Measurements from ENCODE around the gene CYP11A1.

The CYP11A1 gene

DNA sequence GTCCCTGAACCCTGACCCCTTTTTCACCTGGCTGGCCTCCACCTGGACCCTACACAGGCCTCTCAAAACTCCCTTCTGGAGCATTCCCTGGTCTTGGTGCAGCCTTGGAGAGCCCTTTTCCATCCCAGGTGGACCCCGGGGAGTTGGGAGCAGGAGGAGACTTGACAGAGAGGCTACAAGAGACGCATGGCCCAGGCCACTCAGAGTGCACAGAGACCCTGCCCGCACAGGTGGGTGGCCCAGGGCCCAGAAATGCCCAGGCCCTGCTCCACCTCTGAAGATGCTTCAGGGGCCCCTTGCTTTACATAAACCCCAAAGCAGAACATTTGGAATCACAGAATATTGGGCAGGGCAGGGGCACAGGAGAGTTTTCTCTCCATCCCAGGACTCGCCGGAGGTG is 34.4 kb downstream of the CYP11A1 start:
- CTCF ChIA-PET, result no interaction called here
- no peak overlapping the region for H3K27ac Mint-ChIP-seq

DNA sequence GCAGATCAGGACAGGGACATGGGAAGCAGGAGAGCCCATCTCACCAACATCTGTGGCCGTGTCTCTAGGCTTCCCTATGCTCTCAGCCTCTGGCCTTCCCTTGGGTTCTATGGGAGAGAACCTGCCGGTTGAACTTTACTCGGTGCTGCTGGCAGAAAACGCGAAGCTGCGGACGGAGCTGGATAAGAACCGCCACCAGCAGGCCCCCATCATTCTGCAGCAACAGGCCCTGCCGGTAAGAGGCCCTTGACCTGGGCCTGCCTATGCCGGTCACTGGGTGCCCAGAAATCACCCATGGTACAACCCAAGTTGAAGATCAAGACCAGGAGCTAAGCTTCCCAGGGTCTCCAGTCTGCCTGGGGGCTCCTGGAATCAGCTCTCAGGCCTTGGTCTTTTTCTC is 34.8 kb downstream of the CYP11A1 start:
- CTCF ChIA-PET, result no interaction called here
- Mint-ChIP-seq H3K27ac (no peak overlapping the region), H3K36me3 (no peaks in the 10 kb centered on the region), H3K4me1 (peaks cover 12% of the 10 kb centered on the region), H3K27me3 (peaks cover 29% of the 10 kb centered on the region), H3K4me3 (no peak overlapping the region), H3K9me3 (no peaks in the 10 kb centered on the region)
- DNase-seq, result no peak

More for the DNA sequence above, 34.4 kb downstream of the CYP11A1 start:
- H3K36me3 Mint-ChIP-seq, result no peaks in the 10 kb centered on the region
- H3K9me3 Mint-ChIP-seq, result no peaks in the 10 kb centered on the region
- H3K4me1 Mint-ChIP-seq, result peaks cover 10% of the 10 kb centered on the region
- no peak overlapping the region for H3K4me3 Mint-ChIP-seq
- peaks cover 29% of the 10 kb centered on the region for H3K27me3 Mint-ChIP-seq
- no peak for DNase-seq

DNA sequence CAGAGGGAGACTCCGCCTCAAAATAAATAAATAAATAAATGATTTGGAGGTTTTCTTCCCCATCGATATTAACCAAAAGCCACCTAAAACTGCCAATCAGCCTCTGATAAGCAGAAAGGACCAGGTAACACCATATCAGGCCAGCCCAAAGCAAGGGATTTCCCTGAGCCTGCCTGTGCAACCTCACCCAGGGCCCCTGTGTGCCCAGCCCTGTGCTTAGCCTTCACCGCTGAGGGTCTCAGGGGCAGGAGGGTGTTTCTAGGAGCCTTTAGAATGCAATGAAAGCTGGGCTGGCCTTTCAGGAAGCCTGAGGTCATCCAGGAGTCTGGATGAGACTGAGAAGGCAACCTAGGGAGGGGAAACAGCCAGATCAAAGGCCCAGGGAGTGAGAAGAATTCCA is 35.4 kb downstream of the CYP11A1 start:
- H3K4me1 Mint-ChIP-seq, result peaks cover 12% of the 10 kb centered on the region
- H3K4me3 Mint-ChIP-seq, result no peak overlapping the region
- H3K27me3 Mint-ChIP-seq, result peaks cover 29% of the 10 kb centered on the region
- CTCF ChIA-PET, result no interaction called here
- no peak for DNase-seq
- no peak overlapping the region for H3K27ac Mint-ChIP-seq
- H3K36me3 Mint-ChIP-seq, result no peaks in the 10 kb centered on the region
- H3K9me3 Mint-ChIP-seq, result no peaks in the 10 kb centered on the region

DNA sequence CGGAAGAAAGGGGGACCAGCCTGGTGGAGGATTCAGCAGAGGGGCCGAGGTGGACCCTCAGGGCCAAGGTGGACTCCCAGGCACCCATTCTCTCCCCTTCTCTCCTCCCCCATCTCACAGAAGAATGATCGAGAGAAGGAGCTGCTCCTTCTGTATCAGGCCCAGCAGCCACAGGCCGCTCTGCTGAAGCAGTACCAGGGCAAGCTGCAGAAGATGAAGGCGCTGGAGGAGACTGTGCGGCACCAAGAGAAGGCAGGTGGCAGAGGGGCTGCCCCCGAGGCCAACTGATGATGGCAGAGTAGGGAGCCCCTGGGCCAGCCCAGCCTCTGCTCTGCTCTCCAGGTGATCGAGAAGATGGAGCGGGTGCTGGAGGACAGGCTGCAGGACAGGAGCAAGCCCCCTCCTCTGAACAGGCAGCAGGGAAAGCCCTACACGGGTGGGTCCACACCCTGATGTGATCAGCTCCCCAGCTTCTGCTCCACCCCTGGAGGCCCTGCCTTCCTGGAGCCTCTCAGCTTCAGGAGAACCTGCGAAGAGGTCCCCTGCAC is 36.5 kb downstream of the CYP11A1 start:
- CTCF ChIA-PET, result interaction anchor here (0.6 to 2.1 kb wide), 2 partner anchors 10 to 24 kb away, joined by 3 to 11 read pairs; no protein-coding TSS in a partner anchor
- Mint-ChIP-seq H3K4me1 (peaks cover 12% of the 10 kb centered on the region), H3K27me3 (peaks cover 29% of the 10 kb centered on the region), H3K9me3 (no peaks in the 10 kb centered on the region), H3K4me3 (no peak overlapping the region), H3K36me3 (no peaks in the 10 kb centered on the region), H3K27ac (no peak overlapping the region)
- DNase-seq, result no peak

DNA sequence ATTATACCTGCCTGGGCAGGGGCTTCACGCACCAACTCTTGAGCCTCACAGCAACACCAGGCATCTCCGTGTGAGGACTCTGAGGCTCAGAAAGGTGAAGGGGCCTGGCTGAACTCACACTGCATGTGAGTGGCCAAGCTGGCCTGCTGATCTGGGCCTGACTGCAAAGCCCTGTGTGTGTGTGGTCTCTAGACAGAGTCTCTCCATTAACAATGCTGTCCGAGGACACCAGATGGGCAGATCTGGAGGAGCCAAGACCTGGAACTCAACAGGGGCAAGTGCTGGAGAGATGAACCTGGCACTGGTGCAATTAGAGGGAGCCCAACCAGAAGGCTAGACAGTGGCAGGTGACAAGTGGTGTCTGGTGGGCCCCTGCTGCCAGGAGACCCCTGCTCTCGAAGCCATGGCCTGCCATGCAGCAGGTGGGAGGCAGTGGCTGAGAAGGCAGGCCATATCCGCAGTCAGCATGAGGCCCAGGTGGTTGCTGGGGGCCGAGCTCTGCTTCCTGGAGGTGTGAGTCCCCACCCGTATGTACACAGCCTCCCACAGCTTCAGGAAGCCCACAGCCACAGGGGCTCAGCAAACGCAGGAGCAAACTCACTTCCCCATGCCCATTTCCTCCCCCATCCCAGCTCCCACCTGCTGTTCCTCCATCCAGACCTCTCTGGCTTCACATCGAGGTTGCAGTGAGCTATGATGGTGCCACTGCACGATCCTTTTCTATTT is 39.0 kb downstream of the CYP11A1 start:
- Mint-ChIP-seq H3K36me3 (no peaks in the 10 kb centered on the region), H3K4me1 (peaks cover 12% of the 10 kb centered on the region), H3K27ac (no peak overlapping the region), H3K9me3 (no peaks in the 10 kb centered on the region), H3K27me3 (peaks cover 29% of the 10 kb centered on the region), H3K4me3 (no peak overlapping the region)
- CTCF ChIA-PET, result interaction anchor here (0.6 kb wide), 1 partner anchor 162 kb away, joined by 3 read pairs; no protein-coding TSS in a partner anchor
- no peak for DNase-seq

DNA sequence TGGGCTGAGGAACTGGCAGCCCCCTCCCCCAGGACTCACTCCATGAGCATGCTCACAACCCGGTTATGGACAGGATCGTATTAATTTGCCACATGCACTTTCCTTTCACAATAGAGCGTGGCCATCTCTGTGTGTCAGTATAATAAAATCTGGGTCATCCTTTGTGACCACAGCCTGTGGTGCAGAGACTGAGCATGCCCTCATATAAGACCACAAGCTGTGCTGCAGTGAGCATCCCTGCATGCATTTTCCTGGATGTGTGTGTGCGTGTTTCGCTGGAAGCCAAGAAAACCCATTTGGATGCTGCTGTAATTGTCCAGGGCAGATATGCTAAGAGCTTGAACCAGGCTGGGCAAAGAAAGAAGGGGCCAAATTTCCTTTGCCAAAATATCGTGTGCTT is 39.7 kb downstream of the CYP11A1 start:
- Mint-ChIP-seq H3K4me3 (no peak overlapping the region), H3K27ac (no peak overlapping the region), H3K4me1 (peaks cover 12% of the 10 kb centered on the region), H3K36me3 (no peaks in the 10 kb centered on the region), H3K9me3 (no peaks in the 10 kb centered on the region), H3K27me3 (peaks cover 29% of the 10 kb centered on the region)
- no peak for DNase-seq
- CTCF ChIA-PET, result no interaction called here

DNA sequence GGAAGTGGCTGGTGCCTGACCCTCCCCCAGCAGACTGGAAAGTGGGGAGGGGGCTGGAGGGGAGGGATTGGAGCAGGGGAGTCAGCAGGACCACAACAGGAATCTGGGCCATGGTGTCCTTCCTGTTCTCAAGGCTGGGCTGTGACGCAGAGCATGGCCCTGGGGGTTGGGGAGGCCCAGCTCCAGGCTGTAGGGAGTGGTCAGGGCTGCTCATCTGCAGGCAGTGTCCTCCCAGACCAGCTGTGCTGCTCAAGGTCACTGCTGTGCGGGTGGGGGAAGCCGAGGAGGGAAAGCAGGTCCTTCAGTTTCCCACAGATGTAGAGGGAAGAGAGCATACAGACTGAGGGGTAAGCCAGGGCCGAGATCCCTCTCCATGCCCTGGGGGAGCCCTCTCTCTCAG is 40.7 kb downstream of the CYP11A1 start:
- Mint-ChIP-seq H3K4me3 (no peak overlapping the region), H3K36me3 (no peaks in the 10 kb centered on the region), H3K27me3 (peaks cover 23% of the 10 kb centered on the region), H3K27ac (no peak overlapping the region), H3K9me3 (no peaks in the 10 kb centered on the region), H3K4me1 (peaks cover 12% of the 10 kb centered on the region)
- CTCF ChIA-PET, result no interaction called here
- DNase-seq, result no peak

DNA sequence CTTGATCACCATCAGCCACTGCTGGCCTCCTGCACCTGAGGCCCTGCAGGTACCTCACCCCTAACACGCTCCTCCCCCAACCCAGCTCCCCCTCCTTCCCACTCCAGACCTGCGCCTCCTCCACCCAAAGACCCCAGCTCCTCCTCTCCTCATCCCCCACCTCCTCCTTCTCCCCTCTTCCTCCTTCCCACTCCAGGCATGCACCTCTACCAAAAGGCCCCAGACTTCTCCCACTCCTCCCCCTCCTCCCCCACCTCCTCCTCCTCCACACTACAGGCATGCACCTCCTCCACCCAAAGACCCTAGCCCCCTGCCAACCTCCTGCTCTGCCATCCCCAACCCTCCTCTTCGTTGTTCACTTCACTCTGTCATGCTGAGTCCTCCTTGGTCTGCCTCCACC is 42.7 kb downstream of the CYP11A1 start:
- CTCF ChIA-PET, result no interaction called here
- no peak overlapping the region for H3K27ac Mint-ChIP-seq

DNA sequence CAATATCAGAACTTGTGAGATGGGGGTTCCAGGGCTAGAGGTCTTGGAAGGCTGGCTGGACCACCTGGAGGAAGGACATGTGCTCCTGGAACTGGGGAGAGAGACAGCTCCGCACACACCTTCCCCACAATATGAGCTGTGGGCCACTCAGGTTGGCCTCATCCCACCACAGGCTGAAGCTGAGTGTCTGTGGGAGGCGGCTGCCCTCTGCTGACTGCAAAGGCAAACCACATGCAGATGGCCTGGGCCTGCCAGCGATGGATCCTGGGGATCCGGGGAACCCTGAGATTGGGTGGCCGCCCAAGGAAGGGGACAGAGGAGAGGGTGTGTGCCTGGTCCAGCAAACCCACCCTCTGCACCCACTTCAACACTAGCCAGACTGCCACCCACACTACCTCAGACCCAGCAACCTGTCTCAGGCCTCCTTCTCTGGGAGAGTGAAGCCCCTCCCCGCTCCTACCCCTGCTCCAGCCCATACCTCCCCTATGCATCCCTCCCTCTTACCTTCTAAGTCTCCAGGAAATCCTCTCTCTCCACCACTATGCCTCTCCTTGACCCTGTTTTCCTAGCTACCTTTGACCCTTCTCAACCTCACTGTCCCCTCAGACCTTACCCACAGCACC is 44.8 kb downstream of the CYP11A1 start:
- Mint-ChIP-seq H3K27ac (no peak overlapping the region), H3K27me3 (peaks cover 15% of the 10 kb centered on the region), H3K4me1 (peaks cover 18% of the 10 kb centered on the region), H3K36me3 (no peaks in the 10 kb centered on the region), H3K9me3 (no peaks in the 10 kb centered on the region), H3K4me3 (no peak overlapping the region)
- CTCF ChIA-PET, result interaction anchor here (0.7 to 5.1 kb wide), 18 partner anchors 11 to 350 kb away, joined by 3 to 37 read pairs (median 4); no protein-coding TSS in a partner anchor
- peak; percentile 75 for DNase-seq

More for the DNA sequence above, 42.7 kb downstream of the CYP11A1 start:
- H3K4me3 Mint-ChIP-seq, result no peak overlapping the region
- no peaks in the 10 kb centered on the region for H3K9me3 Mint-ChIP-seq
- no peaks in the 10 kb centered on the region for H3K36me3 Mint-ChIP-seq
- DNase-seq, result no peak
- H3K4me1 Mint-ChIP-seq, result peaks cover 21% of the 10 kb centered on the region
- peaks cover 19% of the 10 kb centered on the region for H3K27me3 Mint-ChIP-seq

DNA sequence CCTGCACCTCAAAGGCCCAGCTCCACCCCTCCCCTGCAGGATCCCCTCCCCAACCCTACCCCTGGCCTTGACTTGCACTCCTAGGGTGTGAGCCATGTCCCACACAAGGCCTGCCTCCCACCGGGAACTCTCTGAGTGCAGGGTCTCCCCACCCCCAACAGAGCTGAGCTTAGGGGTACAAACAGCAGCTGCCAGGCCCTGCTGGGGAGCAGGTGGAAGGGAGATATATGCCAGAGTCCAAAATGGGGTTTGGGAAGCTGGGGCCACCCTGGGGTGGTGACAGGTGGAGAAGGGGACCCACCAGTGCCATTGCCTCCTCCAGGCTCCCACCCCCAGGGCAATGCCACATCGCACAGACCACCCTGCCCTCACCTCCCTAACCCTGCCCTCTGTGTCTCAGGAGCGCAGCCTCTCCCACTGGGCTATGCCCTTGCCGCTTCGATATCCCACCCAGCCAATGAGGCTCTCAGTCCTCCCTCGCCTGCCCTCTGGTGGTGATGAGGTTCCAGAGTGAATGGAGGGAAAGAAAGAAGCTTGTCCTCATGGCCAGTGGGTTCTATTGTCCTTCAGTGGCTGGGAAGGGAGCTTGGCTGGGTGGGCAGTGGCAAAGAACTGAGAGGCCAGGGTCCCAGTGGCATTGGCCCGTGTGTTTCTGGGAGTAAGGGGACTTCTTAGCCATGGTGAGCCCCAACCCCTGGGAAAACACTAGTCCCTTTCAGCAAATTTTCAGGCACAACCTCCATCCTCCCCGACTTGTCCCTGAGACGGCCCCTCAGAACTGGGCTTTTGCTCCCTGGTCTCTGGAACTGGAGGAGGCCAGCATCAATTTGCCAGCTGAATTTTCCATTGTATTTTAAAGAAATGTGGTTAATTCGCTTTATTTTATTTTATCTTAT is 46.8 kb downstream of the CYP11A1 start:
- Mint-ChIP-seq H3K4me1 (peaks cover 36% of the 10 kb centered on the region), H3K27me3 (peaks cover 15% of the 10 kb centered on the region), H3K9me3 (no peaks in the 10 kb centered on the region), H3K36me3 (no peaks in the 10 kb centered on the region), H3K4me3 (no peak overlapping the region), H3K27ac (no peak overlapping the region)
- CTCF ChIA-PET, result interaction anchor here (0.7 to 5.1 kb wide), 12 partner anchors 9 to 370 kb away, joined by 3 to 37 read pairs (median 6); no protein-coding TSS in a partner anchor
- peak; percentile 58 for DNase-seq

DNA sequence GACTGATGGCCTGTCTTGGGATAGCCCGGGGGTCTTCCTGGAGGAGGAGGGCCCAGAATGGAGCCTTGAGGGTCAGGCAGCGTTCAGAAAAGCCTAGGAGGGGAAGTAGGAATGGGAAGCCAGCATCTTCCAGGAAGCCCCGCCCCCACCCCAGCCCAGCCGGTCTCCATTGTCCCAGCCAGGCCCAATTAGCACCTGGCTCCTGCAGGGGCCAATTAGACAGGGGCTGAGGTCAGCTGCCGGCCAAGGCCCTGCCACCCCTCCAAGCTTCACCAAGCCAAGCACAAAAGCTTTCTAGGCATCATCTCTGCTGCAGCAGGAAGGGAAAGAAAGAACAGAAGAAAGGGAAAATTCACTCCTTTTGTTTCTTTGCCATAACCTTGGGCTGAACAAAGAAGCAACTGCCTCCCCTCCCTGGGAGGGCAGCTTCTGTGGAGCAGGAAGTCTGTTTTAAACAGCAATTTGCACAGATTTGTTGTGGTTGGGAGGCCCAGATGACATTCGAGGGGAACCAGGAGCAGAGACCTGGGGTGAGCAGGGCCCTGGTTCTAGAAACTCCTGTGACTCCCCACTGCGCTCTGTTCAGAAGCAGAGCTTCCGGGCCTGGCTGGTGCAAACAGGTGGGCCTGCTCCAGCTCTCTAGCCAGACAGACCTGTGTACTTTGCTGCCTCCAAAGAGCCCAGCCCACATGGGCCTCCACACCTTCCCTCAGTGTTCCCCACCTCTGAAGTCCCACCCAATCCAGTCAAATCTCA is 47.7 kb downstream of the CYP11A1 start:
- H3K4me3 Mint-ChIP-seq, result no peak overlapping the region
- peak overlapping the region; percentile 72 for H3K27ac Mint-ChIP-seq
- peaks cover 44% of the 10 kb centered on the region for H3K4me1 Mint-ChIP-seq
- H3K27me3 Mint-ChIP-seq, result peaks cover 10% of the 10 kb centered on the region
- peak; percentile 27 for DNase-seq
- CTCF ChIA-PET, result interaction anchor here (1.3 to 5.1 kb wide), 9 partner anchors 11 to 369 kb away, joined by 3 to 37 read pairs (median 6); no protein-coding TSS in a partner anchor
- no peaks in the 10 kb centered on the region for H3K36me3 Mint-ChIP-seq
- no peaks in the 10 kb centered on the region for H3K9me3 Mint-ChIP-seq

DNA sequence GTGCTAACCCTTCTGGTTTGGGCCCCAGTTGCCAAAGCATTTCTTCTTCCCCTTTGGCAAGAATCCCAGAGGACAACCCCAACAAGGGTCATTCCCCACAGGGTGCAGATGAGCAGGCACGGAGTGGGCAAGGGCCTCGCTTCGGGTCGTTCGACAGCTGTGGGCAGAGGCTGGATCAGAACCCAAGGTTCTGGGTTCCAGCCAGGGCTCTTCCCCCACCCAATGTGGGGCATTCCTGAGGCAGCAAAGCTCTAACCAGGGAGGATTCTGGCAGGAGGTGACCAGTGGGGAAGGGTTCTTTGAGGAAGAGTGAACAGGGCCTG is 48.3 kb downstream of the CYP11A1 start:
- CTCF ChIA-PET, result interaction anchor here (2.8 to 5.1 kb wide), 4 partner anchors 11 to 346 kb away, joined by 6 to 37 read pairs (median 16); no protein-coding TSS in a partner anchor
- no peak overlapping the region for H3K27ac Mint-ChIP-seq
- no peaks in the 10 kb centered on the region for H3K9me3 Mint-ChIP-seq
- H3K4me3 Mint-ChIP-seq, result no peak overlapping the region
- no peak for DNase-seq
- no peaks in the 10 kb centered on the region for H3K36me3 Mint-ChIP-seq
- peaks cover 51% of the 10 kb centered on the region for H3K4me1 Mint-ChIP-seq
- H3K27me3 Mint-ChIP-seq, result peaks cover 10% of the 10 kb centered on the region

DNA sequence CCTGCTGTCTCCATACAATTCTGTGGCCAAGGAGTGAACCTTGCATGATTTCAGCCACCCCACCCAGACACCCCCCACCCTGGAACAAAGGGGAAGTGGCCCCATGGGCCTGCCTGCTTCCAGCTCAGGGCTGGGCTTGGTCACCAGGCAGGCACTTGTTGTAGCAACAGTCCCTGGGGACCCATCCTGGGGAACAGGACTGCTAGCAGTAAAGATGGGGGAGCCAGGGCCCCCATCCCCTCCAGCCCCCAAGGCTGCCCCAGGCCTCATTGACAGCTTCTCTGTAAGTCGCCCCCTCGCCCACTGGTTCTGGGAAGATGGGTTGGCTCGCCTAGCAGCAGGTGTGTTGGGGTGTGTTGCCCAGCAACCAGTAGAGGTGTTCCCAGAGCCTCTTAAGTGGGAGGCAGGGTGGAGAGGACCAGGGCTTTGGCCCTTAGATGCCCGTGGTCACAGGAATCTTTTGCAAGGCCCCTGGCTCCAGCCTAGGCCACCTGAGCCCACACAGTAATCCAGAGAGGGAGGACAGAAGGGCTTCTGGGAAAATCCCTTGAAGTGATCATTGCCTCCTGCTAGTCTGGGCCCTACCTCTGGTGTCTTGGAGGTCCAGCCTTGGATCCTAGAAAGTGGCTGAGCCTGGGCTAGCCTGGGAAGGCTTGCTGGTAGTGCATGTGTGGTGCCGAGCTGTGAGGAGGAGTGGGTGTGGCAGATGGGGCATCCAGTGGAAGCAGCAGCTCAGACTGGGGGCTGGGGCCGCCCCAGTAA is 48.9 kb downstream of the CYP11A1 start:
- no peaks in the 10 kb centered on the region for H3K9me3 Mint-ChIP-seq
- CTCF ChIA-PET, result interaction anchor here (2.8 to 3.3 kb wide), 2 partner anchors 11 to 193 kb away, joined by 6 to 15 read pairs; no protein-coding TSS in a partner anchor
- no peak overlapping the region for H3K4me3 Mint-ChIP-seq
- DNase-seq, result no peak
- no peaks in the 10 kb centered on the region for H3K36me3 Mint-ChIP-seq
- no peak overlapping the region for H3K27ac Mint-ChIP-seq
- peaks cover 10% of the 10 kb centered on the region for H3K27me3 Mint-ChIP-seq
- H3K4me1 Mint-ChIP-seq, result peaks cover 52% of the 10 kb centered on the region

Measured in activated naive CD4-positive, alpha-beta T cell treated with anti-CD3 and anti-CD28 coated beads, Interleukin-2, amount 10 ng/mL, durations not matched to agents 7 days and 5 days (primary cell).